Measurements from ENCODE around the gene TIAM1. TPM values are rescaled to one million over a fixed set of nuclear protein-coding genes. Genes with fewer than 3 reads are reported as not detected.

TIAM1 gene
- total and polyA plus RNA-seq, 2 of the 8 experiments (the other 6 are each of a cell fraction or from before 2014, with no cell fraction given) = 10.1 to 30.7 TPM

DNA sequence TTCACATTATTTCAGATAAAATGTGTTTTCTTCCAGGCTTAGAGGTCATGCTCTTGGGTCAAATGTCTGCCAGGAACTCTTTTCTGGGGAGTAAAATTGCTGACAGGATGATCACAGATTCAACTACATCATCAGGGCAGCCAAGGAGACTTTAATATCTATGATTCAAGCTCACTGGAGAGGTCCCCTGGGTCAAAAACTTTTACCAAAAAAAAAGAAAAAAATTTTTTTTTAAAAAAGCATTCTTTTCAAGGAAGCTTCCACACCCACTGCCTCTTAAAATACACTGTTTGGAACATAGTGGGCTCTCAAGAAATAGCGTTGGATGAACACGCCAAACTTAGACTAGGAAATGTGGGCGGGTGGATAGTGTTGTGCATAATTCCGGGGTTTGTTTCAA is 81.3 kb downstream of the TIAM1 start:
- ChIA-PET POLR2A (ENCODE audit: partially characterized antibody) (no interaction called here), CTCF (ENCODE audit: partially characterized antibody) (interaction anchor here (1.3 kb wide), 1 partner anchor 10 kb away, joined by 3 read pairs; no protein-coding TSS in a partner anchor)
- Histone ChIP-seq H4K20me1 (replicated peaks in 1 of 2; ENCODE audit: control insufficient read depth in 1 of 2, insufficient read depth in 2 of 2, low read length in 2 of 2) (no peaks in the 10 kb centered on the region), H3K4me3 (ENCODE audit: extremely low read depth in 1 of 4, insufficient read depth in 2 of 4, low read depth in 3 of 4, low read length in 4 of 4) (no peak overlapping the region), H3K56ac (replicated peaks; ENCODE audit: insufficient read length, low read depth, low read length) (no peak overlapping the region), H3K9ac (replicated peaks in 1 of 4; ENCODE audit: extremely low read depth in 1 of 4, low read depth in 3 of 4, low read length in 3 of 4) (no peak overlapping the region), H2BK5ac (ENCODE audit: low read depth, low read length) (no peak overlapping the region), H3K14ac (ENCODE audit: insufficient read length) (no peak overlapping the region), H3K79me2 (ENCODE audit: control insufficient read depth in 1 of 2, insufficient read depth in 2 of 2, low read length in 2 of 2) (peaks cover 0 to 2% of the 10 kb centered on the region in 2 experiments; a peak in 2 of 4 replicates), H3K36me3 (ENCODE audit: control insufficient read depth in 2 of 4, insufficient read depth in 4 of 4, low read length in 3 of 4) (no peaks in the 10 kb centered on the region; a peak in 1 of 8 replicates), H3K23me2 (ENCODE audit: low read depth, low read length) (no peaks in the 10 kb centered on the region), H3K27me3 (replicated peaks in 1 of 4; ENCODE audit: control insufficient read depth in 3 of 4, extremely low read depth in 1 of 4, insufficient read depth in 3 of 4, low read length in 3 of 4) (no peaks in the 10 kb centered on the region), H3K4ac (replicated peaks; ENCODE audit: insufficient read length, low read depth, low read length) (no peak overlapping the region), H4K8ac (ENCODE audit: extremely low read depth, insufficient read depth, low read length) (no peak overlapping the region), H2BK15ac (ENCODE audit: low read length) (no peak overlapping the region), H3K9me3 (ENCODE audit: insufficient read depth in 2 of 2, low read depth in 1 of 2, low read length in 1 of 2) (no peaks in the 10 kb centered on the region), H3K18ac (ENCODE audit: extremely low read depth, low read length) (no peak overlapping the region), H2AFZ (ENCODE audit: low read length) (no peak overlapping the region), H2BK12ac (ENCODE audit: low read depth, low read length) (no peak overlapping the region), H4K5ac (ENCODE audit: insufficient read length, low read depth, low read length) (no peak overlapping the region), H3K4me1 (replicated peaks in 1 of 4; ENCODE audit: control insufficient read depth in 3 of 4, insufficient read depth in 4 of 4, low read length in 3 of 4) (no peaks in the 10 kb centered on the region; a peak in 1 of 7 replicates), H3K79me1 (ENCODE audit: low read depth, low read length) (peaks cover 2% of the 10 kb centered on the region; the same call in 1 of the 2 replicates), H2AK5ac (ENCODE audit: low read depth, low read length) (no peak overlapping the region), H3K27ac (ENCODE audit: low read depth, low read length) (no peak overlapping the region), H4K91ac (replicated peaks; ENCODE audit: insufficient read length, low read length) (no peak overlapping the region), H2BK20ac (ENCODE audit: low read length) (no peak overlapping the region), H3K23ac (ENCODE audit: insufficient read length) (no peak overlapping the region), H2BK120ac (replicated peaks; ENCODE audit: low read depth, low read length) (no peak overlapping the region), H3K4me2 (ENCODE audit: insufficient read depth in 1 of 2, low read depth in 2 of 2, low read length in 2 of 2) (no peak overlapping the region)
- DNase-seq (ENCODE audit: low read depth in 1 of 2, low spot score in 2 of 2) = no peak
- FAIRE-seq = no peak
- no peak for TF ChIP-seq EZH2 (IDR thresholded peaks at IDR 0.05; ENCODE audit: low read depth, low read length, severe bottlenecking)
- TF ChIP-seq SIN3A (conservative IDR thresholded peaks at IDR 0.05 in 1 of 2, IDR thresholded peaks at IDR 0.05 in 1 of 2; ENCODE audit: low read depth in 1 of 2, low read length in 2 of 2) = no peak
- TF ChIP-seq TBP (IDR thresholded peaks at IDR 0.05; ENCODE audit: low read depth, low read length) = no peak
- no peak for TF ChIP-seq BRCA1 (IDR thresholded peaks at IDR 0.05; ENCODE audit: low read depth, low read length)
- no peak for TF ChIP-seq TAF7 (optimal IDR thresholded peaks at IDR 0.05; ENCODE audit: borderline replicate concordance, low read depth, low read length)
- TF ChIP-seq, protein P1, sequence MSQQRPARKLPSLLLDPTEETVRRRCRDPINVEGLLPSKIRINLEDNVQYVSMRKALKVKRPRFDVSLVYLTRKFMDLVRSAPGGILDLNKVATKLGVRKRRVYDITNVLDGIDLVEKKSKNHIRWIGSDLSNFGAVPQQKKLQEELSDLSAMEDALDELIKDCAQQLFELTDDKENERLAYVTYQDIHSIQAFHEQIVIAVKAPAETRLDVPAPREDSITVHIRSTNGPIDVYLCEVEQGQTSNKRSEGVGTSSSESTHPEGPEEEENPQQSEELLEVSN (IDR thresholded peaks at IDR 0.05) = no peak
- no peak for TF ChIP-seq PHF8 (conservative IDR thresholded peaks at IDR 0.05; ENCODE audit: low read depth, low read length)
- no peak for TF ChIP-seq TEAD4 (IDR thresholded peaks at IDR 0.05; ENCODE audit: low read depth, low read length)
- no peak for TF ChIP-seq RNF2 (IDR thresholded peaks at IDR 0.05; ENCODE audit: borderline replicate concordance, low read depth, low read length, missing control alignments, poor library complexity, severe bottlenecking)
- no peak for TF ChIP-seq SP4 (IDR thresholded peaks at IDR 0.05; ENCODE audit: low read length)
- TF ChIP-seq CTBP2 (IDR thresholded peaks at IDR 0.05; ENCODE audit: borderline replicate concordance, insufficient read depth, insufficient read length, low read length) = no peak
- TF ChIP-seq RFX5 (IDR thresholded peaks at IDR 0.05; ENCODE audit: borderline replicate concordance, low read depth, low read length) = no peak
- TF ChIP-seq GABPA (IDR thresholded peaks at IDR 0.05; ENCODE audit: borderline replicate concordance, insufficient read depth, low read length) = no peak
- WGBS, 2 experiments (ENCODE audit: extremely low coverage in 1 of 2, insufficient coverage in 1 of 2, insufficient read length in 1 of 2, insufficient replicate concordance in 2 of 2, low coverage in 1 of 2, low lambda C conversion rate in 2 of 2, missing lambda C conversion rate in 1 of 2) = 97% methylated on average over 4 of the region's 4 CpGs; no CpG with 5 or more reads in 1 of the 2 experiments
